Panc1 (cell line): ENCODE data around the gene COQ8B. TPM values are rescaled to one million over a fixed set of nuclear protein-coding genes. Genes with fewer than 3 reads are reported as not detected.

Experiments
- ATAC-seq: fragments of 200-7000 bp; cut with Tn5 transposase; 2 replicates; pipeline ENCODE4 v1.9.1; 2020; ENCODE audit warnings: mild to moderate bottlenecking, moderate library complexity
- BruUV-seq: library from RNA; stranded (reverse); fragments of 400-500 nt; replicated peaks from 2 replicates; lab custom pipeline; 2021; lab: Mats Ljungman, UMichigan
- CTCF ChIA-PET: fragments of 300-600 bp; sonication (Branson Sonifier 250); formaldehyde crosslinking; loops from one replicate; lab custom pipeline; 2022; ENCODE audit warnings: antibody characterized with exemption; lab: Charles Lee
- POLR2A ChIA-PET: fragments of 300-600 bp; sonication (Branson Sonifier 250); formaldehyde crosslinking; loops from one replicate; lab custom pipeline; 2022; ENCODE audit warnings: antibody characterized with exemption; lab: Charles Lee
- DNase-seq: peaks from one replicate; pipeline ENCODE4 v3.0.0-alpha.2; 2010; ENCODE audit warnings: low read depth, low spot score
- H3K27ac ChIP-seq: 2 replicates; pipeline ENCODE4 v1.5.1; 2011; ENCODE audit warnings: mild to moderate bottlenecking, low read length, inconsistent platforms
- H3K27me3 ChIP-seq: fragments of 200-500 bp; sonication (Bioruptor generic); 2 replicates; pipeline ENCODE4 v1.6.0; 2014; ENCODE audit warnings: low read length, inconsistent platforms; ENCODE audit not compliant: control insufficient read depth, insufficient read depth
- H3K36me3 ChIP-seq: fragments of 200-500 bp; sonication (Bioruptor generic); 2 replicates; pipeline ENCODE4 v1.5.1; 2014; ENCODE audit warnings: inconsistent platforms, mild to moderate bottlenecking, low read length, moderate library complexity; ENCODE audit not compliant: control insufficient read depth, insufficient read depth
- H3K4me1 ChIP-seq: 2 replicates; pipeline ENCODE4 v1.5.1; 2011; ENCODE audit warnings: inconsistent platforms, mild to moderate bottlenecking, low read length, moderate library complexity; ENCODE audit not compliant: control insufficient read depth, insufficient read depth
- H3K4me3 ChIP-seq, 2 experiments: 2 replicates each; pipeline ENCODE4 v1.5.1; 2011 to 2012; ENCODE audit warnings: low read depth in 2 of 2, low read length in 2 of 2, mild to moderate bottlenecking in 2 of 2, inconsistent platforms in 1 of 2, moderate library complexity in 1 of 2
- H3K9me3 ChIP-seq: fragments of 200-500 bp; sonication (Bioruptor generic); 2 replicates; pipeline ENCODE4 v1.5.1; 2014; ENCODE audit warnings: low read depth, mild to moderate bottlenecking, inconsistent platforms, low read length, moderate library complexity; ENCODE audit not compliant: control insufficient read depth, insufficient read depth
- POLR2AphosphoS5 ChIP-seq: IDR thresholded peaks from 2 replicates; pipeline ENCODE4 v1.6.1; 2012; ENCODE audit warnings: mild to moderate bottlenecking, low read depth, low read length, moderate library complexity
- SIN3A ChIP-seq: IDR thresholded peaks from 2 replicates; pipeline ENCODE4 v1.6.1; 2012; ENCODE audit warnings: low read depth, mild to moderate bottlenecking, low read length, moderate library complexity, borderline replicate concordance; ENCODE audit not compliant: insufficient read depth
- TCF7L2 ChIP-seq: IDR thresholded peaks from 2 replicates; pipeline ENCODE4 v1.6.1; 2011; ENCODE audit warnings: mild to moderate bottlenecking, low read depth, low read length, inconsistent platforms
- in situ Hi-C: cut with HindIII; loops from 2 replicates; pipeline ENCODE4 v1.10.0; 2016; ENCODE audit warnings: low sequenced_read_pairs, low pct_unique_long_range_greater_than_20kb
- intact Hi-C: fragments of 100-400 bp; cut with micrococcal nuclease; formaldehyde crosslinking; loops from one replicate; pipeline ENCODE4 v1.10.0; 2022; ENCODE audit not compliant: unreplicated experiment
- total RNA-seq: library from RNA; stranded (reverse); gene quantifications from one replicate; pipeline ENCODE4 v1.2.1, GENCODE V29; 2021; ENCODE audit not compliant: unreplicated experiment
- TF ChIP-seq, protein P1 (sequence below): fragments of 450-650 bp; IDR thresholded peaks from 2 replicates; pipeline ENCODE4 v1.5.1; 2017; ENCODE audit warnings: mild to moderate bottlenecking
- TF ChIP-seq, protein P2 (sequence below), 2 experiments: IDR thresholded peaks; 2 replicates each; pipeline ENCODE4 v1.6.1; 2011 to 2012; ENCODE audit warnings: low read depth in 2 of 2, control low read depth in 1 of 2, low read length in 1 of 2, mild to moderate bottlenecking in 1 of 2, moderate library complexity in 1 of 2; ENCODE audit not compliant: insufficient read depth in 1 of 2

The COQ8B gene
- total RNA-seq, 1 experiment from 2014 or later, result 15.6 TPM

DNA sequence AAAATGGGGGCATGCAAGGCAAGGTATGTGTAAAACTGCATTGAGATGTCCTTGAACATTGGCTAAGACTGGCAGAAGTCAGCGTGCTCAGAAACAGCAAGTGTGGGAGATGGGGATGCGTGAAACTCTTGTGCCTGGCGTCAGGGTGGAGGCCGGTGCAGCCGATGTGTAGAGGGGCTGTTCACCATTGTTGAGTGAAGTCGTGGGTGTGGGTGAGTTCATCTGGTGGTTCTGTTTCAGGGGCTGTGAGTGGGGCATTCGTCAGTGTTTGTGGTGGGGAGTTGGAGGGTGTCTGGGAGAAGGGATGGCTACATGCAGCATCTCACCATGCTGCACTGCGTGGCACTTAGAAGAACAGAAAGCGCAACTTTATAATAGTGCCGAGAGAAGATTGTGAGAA, 47.3 kb upstream of the COQ8B start:
- H3K4me1 ChIP-seq, result no peaks in the 10 kb centered on the region
- CTCF ChIA-PET, result no interaction called here
- H3K36me3 ChIP-seq, result peaks cover 17% of the 10 kb centered on the region
- in situ Hi-C loops (no loop called here), intact Hi-C loops (no loop called here)
- H3K4me3 ChIP-seq, result no peak overlapping the region
- ATAC-seq (no peak), DNase-seq (no peak)
- no peaks in the 10 kb centered on the region for H3K27me3 ChIP-seq
- POLR2A ChIA-PET, result no interaction called here
- no peaks in the 10 kb centered on the region for H3K9me3 ChIP-seq
- H3K27ac ChIP-seq, result no peak overlapping the region
- BruUV-seq, result no TSS peak
- TF ChIP-seq, protein P1, sequence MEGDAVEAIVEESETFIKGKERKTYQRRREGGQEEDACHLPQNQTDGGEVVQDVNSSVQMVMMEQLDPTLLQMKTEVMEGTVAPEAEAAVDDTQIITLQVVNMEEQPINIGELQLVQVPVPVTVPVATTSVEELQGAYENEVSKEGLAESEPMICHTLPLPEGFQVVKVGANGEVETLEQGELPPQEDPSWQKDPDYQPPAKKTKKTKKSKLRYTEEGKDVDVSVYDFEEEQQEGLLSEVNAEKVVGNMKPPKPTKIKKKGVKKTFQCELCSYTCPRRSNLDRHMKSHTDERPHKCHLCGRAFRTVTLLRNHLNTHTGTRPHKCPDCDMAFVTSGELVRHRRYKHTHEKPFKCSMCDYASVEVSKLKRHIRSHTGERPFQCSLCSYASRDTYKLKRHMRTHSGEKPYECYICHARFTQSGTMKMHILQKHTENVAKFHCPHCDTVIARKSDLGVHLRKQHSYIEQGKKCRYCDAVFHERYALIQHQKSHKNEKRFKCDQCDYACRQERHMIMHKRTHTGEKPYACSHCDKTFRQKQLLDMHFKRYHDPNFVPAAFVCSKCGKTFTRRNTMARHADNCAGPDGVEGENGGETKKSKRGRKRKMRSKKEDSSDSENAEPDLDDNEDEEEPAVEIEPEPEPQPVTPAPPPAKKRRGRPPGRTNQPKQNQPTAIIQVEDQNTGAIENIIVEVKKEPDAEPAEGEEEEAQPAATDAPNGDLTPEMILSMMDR, result no peak
- TF ChIP-seq SIN3A, result no peak
- TF ChIP-seq, protein P2, sequence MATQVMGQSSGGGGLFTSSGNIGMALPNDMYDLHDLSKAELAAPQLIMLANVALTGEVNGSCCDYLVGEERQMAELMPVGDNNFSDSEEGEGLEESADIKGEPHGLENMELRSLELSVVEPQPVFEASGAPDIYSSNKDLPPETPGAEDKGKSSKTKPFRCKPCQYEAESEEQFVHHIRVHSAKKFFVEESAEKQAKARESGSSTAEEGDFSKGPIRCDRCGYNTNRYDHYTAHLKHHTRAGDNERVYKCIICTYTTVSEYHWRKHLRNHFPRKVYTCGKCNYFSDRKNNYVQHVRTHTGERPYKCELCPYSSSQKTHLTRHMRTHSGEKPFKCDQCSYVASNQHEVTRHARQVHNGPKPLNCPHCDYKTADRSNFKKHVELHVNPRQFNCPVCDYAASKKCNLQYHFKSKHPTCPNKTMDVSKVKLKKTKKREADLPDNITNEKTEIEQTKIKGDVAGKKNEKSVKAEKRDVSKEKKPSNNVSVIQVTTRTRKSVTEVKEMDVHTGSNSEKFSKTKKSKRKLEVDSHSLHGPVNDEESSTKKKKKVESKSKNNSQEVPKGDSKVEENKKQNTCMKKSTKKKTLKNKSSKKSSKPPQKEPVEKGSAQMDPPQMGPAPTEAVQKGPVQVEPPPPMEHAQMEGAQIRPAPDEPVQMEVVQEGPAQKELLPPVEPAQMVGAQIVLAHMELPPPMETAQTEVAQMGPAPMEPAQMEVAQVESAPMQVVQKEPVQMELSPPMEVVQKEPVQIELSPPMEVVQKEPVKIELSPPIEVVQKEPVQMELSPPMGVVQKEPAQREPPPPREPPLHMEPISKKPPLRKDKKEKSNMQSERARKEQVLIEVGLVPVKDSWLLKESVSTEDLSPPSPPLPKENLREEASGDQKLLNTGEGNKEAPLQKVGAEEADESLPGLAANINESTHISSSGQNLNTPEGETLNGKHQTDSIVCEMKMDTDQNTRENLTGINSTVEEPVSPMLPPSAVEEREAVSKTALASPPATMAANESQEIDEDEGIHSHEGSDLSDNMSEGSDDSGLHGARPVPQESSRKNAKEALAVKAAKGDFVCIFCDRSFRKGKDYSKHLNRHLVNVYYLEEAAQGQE (IDR thresholded peaks at IDR 0.05; ENCODE audit: insufficient read depth in 1 of 2, low read depth in 2 of 2, low read length in 1 of 2), result no peak
- no peak for TF ChIP-seq POLR2AphosphoS5
- no peak for TF ChIP-seq TCF7L2

DNA sequence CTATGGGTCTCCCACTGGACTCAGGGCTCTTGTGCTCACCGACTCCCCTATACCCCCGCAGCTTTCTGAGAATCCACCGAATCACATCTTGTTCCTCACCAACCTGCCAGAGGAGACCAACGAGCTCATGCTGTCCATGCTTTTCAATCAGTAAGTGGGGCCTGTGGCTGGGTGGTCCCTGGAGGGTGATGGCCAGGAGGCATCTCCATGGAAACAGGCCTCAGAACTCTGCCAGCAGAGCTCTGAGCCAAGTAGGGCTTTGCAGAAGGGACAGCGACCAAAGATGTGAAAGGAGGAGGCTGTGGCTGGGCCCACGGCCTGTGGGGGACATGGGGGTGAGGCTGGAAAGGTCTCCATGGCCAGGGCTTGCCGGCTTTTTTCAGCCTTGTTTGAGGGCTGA, 46.8 kb upstream of the COQ8B start:
- peaks cover 17% of the 10 kb centered on the region for H3K36me3 ChIP-seq
- H3K4me3 ChIP-seq, result no peak overlapping the region
- CTCF ChIA-PET, result no interaction called here

More for the DNA sequence above, 46.8 kb upstream of the COQ8B start:
- ATAC-seq, result no peak
- no peaks in the 10 kb centered on the region for H3K27me3 ChIP-seq
- no TSS peak for BruUV-seq
- DNase-seq, result no peak
- intact Hi-C loops (no loop called here), in situ Hi-C loops (no loop called here)
- H3K9me3 ChIP-seq, result no peaks in the 10 kb centered on the region
- POLR2A ChIA-PET, result no interaction called here
- TF ChIP-seq POLR2AphosphoS5 (no peak), SIN3A (no peak), TCF7L2 (no peak)
- TF ChIP-seq, protein P1, result no peak
- TF ChIP-seq, protein P2 (IDR thresholded peaks at IDR 0.05; ENCODE audit: insufficient read depth in 1 of 2, low read depth in 2 of 2, low read length in 1 of 2), result no peak
- no peak overlapping the region for H3K27ac ChIP-seq
- no peaks in the 10 kb centered on the region for H3K4me1 ChIP-seq
